ENCODE measurements around the gene PCDHGA1.

PCDHGA1 gene

GRCh38 chr5:141493500-141494422, 163.4 kb downstream of the PCDHGA1 start:
- DNase-seq: no peak

GRCh38 chr5:141494761-141495452, 164.6 kb downstream of the PCDHGA1 start:
- no peak for DNase-seq

DNA sequence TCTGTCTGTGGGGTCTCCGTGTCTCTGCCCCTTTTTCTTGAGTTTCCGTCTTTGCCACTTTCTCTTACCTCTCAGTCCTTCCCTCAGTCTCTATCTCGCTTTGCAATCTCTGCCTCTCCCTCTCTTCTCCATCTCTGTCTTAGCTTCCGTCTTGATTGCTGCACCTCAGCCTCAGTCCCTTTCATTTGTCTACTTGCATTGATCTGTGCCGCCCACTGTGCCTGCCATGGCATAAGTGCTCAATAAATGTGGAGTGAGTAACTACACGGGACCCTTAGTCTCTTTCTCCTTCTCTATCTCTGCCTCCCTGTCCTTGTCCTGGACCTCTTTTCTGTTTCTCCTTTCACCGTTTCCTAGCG, 165.1 kb downstream of the PCDHGA1 start:
- no peak for DNase-seq

DNA sequence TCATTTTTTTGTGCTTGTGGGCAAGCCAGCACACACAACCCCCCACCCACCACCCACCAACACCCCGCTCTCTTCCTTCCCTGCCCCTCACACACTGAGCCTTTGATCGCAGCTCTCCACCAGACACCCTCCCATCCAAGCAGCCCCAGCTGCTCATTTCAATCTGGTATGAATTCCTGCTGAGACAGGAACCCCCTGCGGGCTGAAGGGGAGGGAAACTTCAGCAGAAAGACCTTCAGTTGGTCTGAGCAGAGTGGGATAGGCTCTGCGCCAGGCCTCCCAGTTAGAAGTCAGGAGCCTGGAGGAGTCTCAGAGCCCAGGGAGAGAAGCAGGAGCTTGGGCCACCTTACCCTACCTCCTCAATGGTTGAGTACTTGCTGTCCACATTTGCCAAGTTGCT, 165.7 kb downstream of the PCDHGA1 start:
- peak; percentile 73 for DNase-seq

- no peak for DNase-seq
Measured at GRCh38 chr5:141501761-141502160, 171.4 kb downstream of the PCDHGA1 start.

GRCh38 chr5:141503681-141504080, 173.4 kb downstream of the PCDHGA1 start:
- DNase-seq: no peak

DNA sequence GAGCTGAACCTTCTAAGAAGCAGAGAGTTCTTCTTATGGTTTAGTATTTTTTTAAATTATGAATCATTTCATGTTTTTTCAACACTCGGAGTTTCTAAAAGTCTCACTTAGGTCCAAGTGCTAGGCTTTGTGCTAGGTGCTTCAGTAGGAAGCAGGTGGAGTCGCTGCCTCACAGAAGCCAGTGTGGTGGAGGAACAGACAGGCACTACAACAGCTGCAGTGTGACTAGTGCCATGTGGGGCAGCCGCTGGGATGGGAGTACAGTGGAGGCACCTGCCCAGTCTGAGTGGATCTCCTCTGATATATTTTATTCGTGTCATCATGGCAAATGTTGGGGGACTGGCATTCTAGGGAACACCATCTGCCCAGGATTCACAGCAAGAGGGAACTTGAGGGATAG, 173.9 kb downstream of the PCDHGA1 start:
- DNase-seq: no peak

- no peak for DNase-seq
Measured at GRCh38 chr5:141506381-141507155, 176.3 kb downstream of the PCDHGA1 start.

GRCh38 chr5:141507387-141508091, 177.2 kb downstream of the PCDHGA1 start:
- DNase-seq: peak; percentile 90

GRCh38 chr5:141508440-141508797, 178.1 kb downstream of the PCDHGA1 start:
- no peak for DNase-seq

DNA sequence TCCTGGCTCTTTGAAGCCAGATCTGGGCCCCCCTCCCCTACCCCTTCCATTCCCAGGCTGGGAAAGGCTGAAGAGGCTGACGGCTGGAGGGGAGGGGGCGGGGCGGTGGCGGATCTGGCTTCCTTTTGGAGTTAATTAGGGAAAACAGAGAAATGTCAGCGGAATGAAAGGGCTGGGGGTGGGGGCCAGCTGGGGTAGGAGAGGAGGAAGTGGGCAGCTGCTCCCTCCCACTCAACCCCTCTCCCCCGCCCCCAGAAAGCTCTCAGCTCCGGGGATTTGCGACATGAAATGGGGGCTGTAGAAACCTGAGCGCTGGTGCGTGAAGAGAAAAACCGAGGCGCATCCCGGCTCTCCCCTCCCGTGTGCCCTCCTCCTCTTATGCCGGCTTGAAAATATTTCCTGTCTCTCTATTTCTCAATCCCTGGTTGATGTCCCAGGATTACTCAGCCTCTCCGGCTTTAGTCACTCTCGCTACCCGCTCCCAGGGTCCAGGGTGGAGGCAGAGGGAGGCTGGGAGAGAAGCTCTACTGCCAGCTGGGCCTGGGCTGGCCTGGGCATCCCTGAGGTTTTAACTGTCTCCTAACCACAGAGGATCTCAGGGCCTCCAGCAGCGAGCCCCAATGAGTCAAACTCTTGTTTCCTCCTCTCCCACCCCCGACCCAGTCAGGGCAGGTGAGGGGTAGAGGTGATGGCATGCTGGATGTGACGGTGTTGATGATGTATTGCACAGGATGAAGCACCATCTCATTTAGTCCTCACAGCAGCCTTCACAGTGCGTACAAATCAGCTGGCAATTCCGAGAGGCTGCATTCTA, 178.7 kb downstream of the PCDHGA1 start:
- DNase-seq: peak; percentile 87

DNA sequence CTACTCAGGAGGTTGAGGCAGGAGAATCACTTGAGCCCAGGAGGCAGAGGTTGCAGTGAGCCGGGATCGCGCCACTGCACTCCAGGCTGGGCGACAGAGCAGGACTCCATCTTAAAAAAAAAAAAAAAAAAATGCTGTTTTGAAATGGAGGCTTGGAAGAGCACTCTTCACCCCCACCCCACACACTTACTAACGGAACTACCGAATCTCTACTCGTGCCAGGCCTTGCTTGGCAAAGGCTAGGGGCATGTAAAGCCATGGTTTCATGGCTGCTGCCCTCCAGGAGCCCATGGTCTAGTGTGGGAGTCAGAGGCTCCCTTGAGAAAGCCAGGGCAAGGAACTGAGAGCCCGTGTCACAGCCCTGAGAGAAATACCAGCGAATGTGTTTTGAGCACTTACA, 179.8 kb downstream of the PCDHGA1 start:
- no peak for DNase-seq

DNA sequence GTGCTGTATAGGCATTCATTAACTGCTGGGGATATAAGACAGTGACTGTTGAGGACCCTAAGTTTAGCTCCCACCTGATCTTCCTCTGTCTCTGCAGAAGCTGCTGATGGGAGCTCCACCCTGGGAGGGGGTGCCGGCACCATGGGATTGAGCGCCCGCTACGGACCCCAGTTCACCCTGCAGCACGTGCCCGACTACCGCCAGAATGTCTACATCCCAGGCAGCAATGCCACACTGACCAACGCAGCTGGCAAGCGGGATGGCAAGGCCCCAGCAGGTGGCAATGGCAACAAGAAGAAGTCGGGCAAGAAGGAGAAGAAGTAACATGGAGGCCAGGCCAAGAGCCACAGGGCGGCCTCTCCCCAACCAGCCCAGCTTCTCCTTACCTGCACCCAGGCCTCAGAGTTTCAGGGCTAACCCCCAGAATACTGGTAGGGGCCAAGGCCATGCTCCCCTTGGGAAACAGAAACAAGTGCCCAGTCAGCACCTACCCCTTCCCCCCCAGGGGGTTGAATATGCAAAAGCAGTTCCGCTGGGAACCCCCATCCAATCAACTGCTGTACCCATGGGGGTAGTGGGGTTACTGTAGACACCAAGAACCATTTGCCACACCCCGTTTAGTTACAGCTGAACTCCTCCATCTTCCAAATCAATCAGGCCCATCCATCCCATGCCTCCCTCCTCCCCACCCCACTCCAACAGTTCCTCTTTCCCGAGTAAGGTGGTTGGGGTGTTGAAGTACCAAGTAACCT, 180.7 kb downstream of the PCDHGA1 start:
- no peak for DNase-seq

DNA sequence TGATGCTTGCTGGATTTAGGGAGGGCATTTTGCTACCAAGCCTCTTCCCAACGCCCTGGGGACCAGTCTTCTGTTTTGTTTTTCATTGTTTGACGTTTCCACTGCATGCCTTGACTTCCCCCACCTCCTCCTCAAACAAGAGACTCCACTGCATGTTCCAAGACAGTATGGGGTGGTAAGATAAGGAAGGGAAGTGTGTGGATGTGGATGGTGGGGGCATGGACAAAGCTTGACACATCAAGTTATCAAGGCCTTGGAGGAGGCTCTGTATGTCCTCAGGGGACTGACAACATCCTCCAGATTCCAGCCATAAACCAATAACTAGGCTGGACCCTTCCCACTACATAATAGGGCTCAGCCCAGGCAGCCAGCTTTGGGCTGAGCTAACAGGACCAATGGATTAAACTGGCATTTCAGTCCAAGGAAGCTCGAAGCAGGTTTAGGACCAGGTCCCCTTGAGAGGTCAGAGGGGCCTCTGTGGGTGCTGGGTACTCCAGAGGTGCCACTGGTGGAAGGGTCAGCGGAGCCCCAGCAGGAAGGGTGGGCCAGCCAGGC, 181.5 kb downstream of the PCDHGA1 start:
- no peak for DNase-seq

GRCh38 chr5:141512390-141512910, 182.1 kb downstream of the PCDHGA1 start:
- peak; percentile 80 for DNase-seq

GRCh38 chr5:141512911-141513626, 182.8 kb downstream of the PCDHGA1 start:
- DNase-seq: peak; percentile 85

GRCh38 chr5:141513627-141514329, 183.5 kb downstream of the PCDHGA1 start:
- DNase-seq: peak; percentile 94

- no peak for DNase-seq
Measured at GRCh38 chr5:141514330-141515133, 184.2 kb downstream of the PCDHGA1 start.

Measured in right hindlimb (tissue), 1 donor.